CD4-positive, alpha-beta T cell treated with Interleukin-6 for 4 hours (primary cell): ENCODE results near the gene GPR37L1.

ENCODE experiments used
- DNase-seq: peaks from one replicate; pipeline ENCODE4 v3.0.0-alpha.2; 2020; ENCODE audit warnings: mixed read lengths

Gene GPR37L1

GRCh38 chr1:202122639-202123335 is at the start of gene GPR37L1:
GPR37L1 (plus strand) TSS chr1:202122917; CDS start chr1:202122964, 47 bp downstream.
- DNase-seq, result no peak

- DNase-seq, result no peak
These were observed 49.5 kb upstream of the GPR37L1 start for GRCh38 chr1:202073206-202073605.

- no peak for DNase-seq
These were observed 47.7 kb upstream of the GPR37L1 start for GRCh38 chr1:202074985-202075384.

GRCh38 chr1:202075389-202075788 is 47.3 kb upstream of the GPR37L1 start:
- no peak for DNase-seq

GRCh38 chr1:202076050-202076511 is 46.6 kb upstream of the GPR37L1 start:
- no peak for DNase-seq

GRCh38 chr1:202078241-202078640 is 44.5 kb upstream of the GPR37L1 start:
- DNase-seq, result no peak

GRCh38 chr1:202081992-202082391 is 40.7 kb upstream of the GPR37L1 start:
- no peak for DNase-seq

- DNase-seq, result no peak
These were observed 37.7 kb upstream of the GPR37L1 start for GRCh38 chr1:202084791-202085681.

- DNase-seq, result no peak
These were observed 36.9 kb upstream of the GPR37L1 start for GRCh38 chr1:202085682-202086373.

GRCh38 chr1:202086579-202087350 is 36.0 kb upstream of the GPR37L1 start:
- no peak for DNase-seq

- DNase-seq, result no peak
These were observed 34.5 kb upstream of the GPR37L1 start for GRCh38 chr1:202088206-202088605.

- DNase-seq, result no peak
These were observed 31.7 kb upstream of the GPR37L1 start for GRCh38 chr1:202090994-202091393.

GRCh38 chr1:202093858-202094257 is 28.9 kb upstream of the GPR37L1 start:
- no peak for DNase-seq

GRCh38 chr1:202101184-202101583 is 21.5 kb upstream of the GPR37L1 start:
- DNase-seq, result no peak

- DNase-seq, result no peak
These were observed 18.6 kb upstream of the GPR37L1 start for GRCh38 chr1:202104073-202104472.

GRCh38 chr1:202105571-202106339 is 17.0 kb upstream of the GPR37L1 start:
- DNase-seq, result no peak

- no peak for DNase-seq
These were observed 16.1 kb upstream of the GPR37L1 start for GRCh38 chr1:202106340-202107254.

- DNase-seq, result no peak
These were observed 15.4 kb upstream of the GPR37L1 start for GRCh38 chr1:202107321-202107761.

GRCh38 chr1:202107801-202108731 is 14.7 kb upstream of the GPR37L1 start:
- DNase-seq, result no peak
